Fibroblast of skin of right quadriceps (primary cell): Measurements from ENCODE around the gene CD3G.

ENCODE experiments used
- DNase-seq: peaks from one replicate; pipeline ENCODE4 v3.0.0-alpha.2; 2013

CD3G gene

DNA sequence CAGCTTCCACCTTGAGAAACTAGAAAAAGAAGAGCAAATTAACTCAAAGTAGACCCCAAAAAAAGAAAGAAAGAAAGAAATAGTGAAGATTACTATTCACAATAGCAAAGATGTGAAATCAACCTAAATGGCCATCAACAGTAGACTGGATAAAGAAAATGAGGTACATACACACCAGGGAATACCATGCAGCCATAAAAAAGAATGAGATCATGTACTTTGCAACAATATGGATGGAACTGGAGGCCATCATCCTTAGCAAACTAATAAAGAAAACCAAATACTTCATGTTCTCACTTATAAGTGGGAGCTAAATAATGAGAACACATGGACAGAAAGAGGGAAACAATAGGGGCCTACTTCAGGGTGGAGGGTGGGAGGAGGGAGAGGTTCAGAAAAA lies 15.4 kb upstream of the CD3G start:
- no peak for DNase-seq

DNA sequence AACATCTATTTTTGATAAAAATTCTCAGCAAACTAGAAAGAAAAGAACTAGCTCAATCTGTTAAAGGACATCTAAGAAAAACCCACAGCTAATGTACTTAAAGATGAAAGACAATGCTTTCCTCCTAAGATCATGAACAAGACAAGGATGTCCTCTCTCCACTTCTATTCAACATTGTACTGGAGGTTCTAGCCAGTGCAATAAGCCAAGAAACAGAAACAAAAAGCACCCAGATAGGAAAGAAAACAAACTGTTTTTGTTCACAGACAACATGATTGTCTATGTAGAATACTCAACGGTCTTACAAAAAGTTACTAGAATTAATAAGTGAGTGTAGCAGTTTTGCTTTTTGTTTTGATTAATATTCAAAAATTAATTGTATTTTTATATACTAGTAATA lies 9.4 kb upstream of the CD3G start:
- DNase-seq = no peak

DNA sequence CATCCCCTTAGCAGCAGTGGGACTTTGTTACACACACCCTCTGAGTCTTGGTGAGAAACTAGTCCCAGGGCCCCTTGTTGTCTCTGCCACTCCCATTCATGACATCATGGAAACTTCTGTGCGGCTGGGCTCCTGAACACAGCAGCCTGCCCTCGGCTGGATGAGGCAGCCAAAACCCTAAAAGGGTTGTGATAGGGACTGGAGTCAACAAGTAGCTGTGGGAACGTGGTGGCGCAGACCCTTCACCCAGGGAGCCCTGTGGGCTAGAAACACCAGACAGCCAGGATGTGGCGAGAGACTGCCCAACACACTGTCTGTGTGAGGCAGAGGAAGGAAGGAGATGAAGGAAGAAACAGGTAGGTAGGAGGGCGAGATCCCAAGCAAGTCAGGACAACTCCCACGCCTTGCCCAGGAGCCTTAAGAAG lies 5.5 kb upstream of the CD3G start:
- DNase-seq = no peak

DNA sequence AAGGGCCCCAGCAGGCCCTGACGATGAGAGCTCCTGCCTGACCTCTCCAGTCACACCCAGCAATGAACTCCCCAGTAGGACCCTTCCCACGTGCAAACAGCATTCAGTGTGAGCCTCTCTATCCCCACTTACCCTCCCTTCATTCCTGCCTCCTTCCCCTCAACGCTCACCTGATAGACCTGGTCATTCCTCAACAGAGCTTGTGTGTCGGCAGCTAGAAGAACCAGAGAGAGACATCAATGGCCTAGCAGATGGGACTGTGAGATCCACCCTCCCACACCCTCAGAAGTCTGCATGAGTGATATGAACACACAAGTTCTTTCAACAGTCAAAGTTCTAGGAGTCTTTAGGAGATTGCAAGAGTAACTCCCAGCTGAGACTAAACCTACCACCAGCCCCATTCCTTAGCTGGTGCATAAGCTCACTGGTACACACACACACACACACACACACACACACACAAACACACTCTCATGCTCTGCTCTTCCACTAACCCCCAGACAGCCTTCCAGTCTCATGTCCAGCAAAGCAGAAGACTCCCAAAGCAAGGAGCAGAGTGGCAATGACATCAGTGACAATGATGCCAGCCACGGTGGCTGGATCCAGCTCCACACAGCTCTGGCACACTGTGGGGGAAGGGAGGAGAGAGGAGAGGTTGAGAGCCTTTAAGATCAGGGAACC lies 4.7 kb upstream of the CD3G start:
- no peak for DNase-seq

DNA sequence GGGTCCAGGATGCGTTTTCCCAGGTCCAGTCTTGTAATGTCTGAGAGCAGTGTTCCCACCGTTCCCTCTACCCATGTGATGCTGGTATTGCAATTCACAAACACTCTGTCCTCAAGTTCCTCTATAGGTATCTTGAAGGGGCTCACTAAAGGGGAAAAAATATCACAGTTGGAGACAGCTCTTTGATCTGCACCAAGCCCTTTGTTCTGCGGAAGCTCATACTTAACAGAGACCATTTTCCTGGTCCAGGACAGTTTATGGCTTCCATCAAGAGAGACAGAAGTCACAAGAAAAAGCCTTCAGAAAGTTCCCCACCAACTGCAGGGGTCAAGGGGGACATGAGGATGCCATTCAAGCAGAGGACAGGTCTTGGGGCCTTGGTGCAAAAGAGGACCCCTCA lies 3.7 kb upstream of the CD3G start:
- no peak for DNase-seq

DNA sequence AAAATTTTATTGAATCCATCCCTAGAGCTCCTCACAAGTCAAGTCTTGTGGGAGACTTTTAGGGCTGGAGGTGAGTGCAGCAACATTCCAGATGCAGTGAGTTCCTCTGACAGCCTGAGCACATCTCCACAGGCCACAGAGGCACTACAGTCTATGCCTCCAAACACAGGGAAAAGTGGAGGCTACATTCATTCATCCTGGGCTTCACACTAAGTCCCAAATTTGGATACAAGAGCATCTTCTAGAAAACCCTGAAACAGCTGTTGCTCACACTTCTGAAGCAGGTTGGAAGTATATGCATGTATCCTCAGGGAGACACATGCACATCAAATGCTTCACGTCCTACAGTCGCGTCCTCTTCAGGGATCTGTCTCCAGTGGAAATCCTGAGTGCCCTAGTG lies 2.9 kb upstream of the CD3G start:
- DNase-seq = no peak

DNA sequence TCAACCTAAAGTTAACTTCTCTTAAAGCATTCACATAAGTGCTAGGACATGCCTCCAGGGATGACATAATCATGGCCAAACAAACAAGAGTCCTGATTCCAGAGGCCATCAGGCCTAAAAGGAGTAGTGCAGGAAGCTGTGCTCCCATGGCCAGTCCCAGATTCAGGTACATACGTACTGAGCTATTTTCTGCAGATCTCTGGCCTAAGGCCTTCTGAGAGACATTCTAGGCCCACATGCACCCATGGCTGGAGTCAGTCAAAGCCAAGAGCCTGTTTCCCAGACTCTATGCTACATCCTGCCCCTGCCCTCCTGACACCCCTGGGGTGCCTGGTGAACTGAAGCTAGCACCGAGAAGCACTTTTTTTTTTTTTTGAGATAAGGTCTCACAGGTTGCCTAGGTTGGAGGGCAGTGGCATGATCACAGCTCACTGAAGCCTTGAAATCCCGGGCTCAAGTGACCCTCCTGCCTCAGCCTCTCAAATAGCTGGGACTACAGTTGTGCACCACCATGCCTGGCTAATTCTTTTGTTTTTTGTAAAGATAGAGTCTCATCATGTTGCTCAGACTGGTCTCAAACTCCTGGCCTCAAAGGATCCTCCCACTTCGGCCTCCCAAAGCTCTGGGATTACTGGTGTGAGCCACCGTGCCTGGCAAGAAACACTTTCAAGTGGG lies 2.2 kb upstream of the CD3G start:
- no peak for DNase-seq

DNA sequence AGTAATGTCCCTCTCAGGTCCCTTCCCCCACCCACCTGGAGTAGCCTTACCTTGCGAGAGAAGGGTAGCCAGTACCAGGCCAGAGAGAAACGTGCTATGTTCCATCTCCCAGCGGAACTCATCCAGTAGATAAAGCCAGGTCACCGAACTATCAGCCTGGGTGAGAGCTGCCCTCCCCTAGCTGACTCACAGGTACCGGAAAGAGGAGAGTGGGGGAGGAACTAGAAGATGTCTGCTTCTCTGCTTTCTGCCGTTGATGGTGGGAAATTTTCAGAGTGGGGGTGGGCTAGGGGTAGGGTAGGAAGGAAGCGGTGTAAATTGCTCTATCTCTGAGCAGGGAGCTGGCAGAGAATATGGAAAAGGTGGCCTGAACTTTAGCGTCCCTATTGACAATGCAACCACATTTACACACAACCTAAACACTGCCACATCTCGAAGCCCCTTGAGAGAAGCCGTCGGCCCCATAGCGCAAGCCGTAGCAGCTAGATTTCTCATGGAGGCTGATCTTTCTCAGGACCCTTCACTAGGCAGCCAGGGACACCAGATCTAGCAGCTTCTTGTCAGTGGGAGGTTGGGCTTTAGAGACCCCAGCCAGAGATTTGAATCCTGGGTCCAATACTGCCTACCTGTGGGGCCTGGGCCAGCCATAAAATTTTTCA lies 1.5 kb upstream of the CD3G start, which contains the start of gene CD3D:
Gene CD3D, minus strand, starts transcription at position 203 of the 659 bp plus-strand sequence. Its CDS starts 98 bp downstream, at position 105.
- DNase-seq = no peak

DNA sequence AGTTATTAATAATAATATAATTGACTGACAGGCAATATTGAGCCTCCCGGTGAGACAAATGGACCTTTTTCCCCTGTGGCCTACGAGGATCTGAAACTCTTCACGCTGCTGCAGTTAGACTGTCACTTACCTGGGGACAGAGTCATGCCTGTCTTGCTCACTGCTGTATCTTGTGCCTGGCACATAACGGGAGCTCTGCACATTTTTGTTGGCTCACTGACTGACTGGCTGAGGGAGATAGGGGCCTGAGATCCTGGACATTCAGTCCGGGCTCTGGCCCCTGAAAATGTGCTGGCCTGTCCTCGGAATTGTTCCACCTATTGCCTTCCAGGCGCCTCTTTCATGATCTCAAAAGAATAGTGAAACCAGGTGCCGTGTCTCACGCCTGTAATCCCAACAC lies 896 bp upstream of the CD3G start:
- DNase-seq = no peak

DNA sequence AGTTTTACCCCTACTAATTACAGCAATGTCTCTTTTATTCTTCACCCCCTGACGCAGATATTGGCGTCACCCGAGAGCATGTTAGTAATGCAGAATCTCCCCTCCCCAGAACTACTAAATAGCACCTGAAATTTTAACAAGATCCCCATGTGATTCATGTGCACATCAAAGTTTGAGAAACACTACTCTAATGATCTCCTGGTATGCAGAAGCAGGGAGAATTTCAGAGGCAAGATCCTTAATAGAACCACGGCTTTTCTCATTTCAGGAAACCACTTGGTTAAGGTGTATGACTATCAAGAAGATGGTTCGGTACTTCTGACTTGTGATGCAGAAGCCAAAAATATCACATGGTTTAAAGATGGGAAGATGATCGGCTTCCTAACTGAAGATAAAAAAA lies 5.3 kb downstream of the CD3G start:
- no peak for DNase-seq

DNA sequence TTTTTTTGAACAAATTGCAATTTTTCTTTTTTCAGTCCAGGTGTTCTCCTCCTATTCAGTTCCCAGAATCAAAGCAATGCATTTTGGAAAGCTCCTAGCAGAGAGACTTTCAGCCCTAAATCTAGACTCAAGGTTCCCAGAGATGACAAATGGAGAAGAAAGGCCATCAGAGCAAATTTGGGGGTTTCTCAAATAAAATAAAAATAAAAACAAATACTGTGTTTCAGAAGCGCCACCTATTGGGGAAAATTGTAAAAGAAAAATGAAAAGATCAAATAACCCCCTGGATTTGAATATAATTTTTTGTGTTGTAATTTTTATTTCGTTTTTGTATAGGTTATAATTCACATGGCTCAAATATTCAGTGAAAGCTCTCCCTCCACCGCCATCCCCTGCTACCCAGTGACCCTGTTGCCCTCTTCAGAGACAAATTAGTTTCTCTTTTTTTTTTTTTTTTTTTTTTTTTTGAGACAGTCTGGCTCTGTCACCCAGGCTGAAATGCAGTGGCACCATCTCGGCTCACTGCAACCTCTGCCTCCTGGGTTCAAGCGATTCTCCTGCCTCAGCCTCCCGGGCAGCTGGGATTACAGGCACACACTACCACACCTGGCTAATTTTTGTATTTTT lies 9.1 kb downstream of the CD3G start:
- DNase-seq = peak; percentile 15

DNA sequence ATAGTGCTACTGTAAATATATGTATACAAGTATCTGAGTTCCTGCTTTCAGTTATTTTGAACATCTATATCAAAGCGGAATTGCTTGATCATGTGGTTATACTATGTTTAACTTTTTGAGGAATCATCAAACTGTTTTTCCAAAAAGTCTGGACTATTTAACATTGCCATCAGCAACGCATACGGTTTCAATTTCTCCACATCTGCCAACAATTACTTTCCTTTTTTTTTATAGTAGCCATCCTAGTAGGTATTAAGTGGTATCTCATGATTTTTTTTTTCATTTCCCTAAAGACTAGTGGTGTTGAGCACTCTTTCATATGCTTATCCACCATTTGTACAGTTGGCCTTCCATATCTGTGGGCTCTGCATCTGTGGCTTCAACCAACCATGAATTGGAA lies 13.9 kb downstream of the CD3G start:
- DNase-seq = peak; percentile 8

DNA sequence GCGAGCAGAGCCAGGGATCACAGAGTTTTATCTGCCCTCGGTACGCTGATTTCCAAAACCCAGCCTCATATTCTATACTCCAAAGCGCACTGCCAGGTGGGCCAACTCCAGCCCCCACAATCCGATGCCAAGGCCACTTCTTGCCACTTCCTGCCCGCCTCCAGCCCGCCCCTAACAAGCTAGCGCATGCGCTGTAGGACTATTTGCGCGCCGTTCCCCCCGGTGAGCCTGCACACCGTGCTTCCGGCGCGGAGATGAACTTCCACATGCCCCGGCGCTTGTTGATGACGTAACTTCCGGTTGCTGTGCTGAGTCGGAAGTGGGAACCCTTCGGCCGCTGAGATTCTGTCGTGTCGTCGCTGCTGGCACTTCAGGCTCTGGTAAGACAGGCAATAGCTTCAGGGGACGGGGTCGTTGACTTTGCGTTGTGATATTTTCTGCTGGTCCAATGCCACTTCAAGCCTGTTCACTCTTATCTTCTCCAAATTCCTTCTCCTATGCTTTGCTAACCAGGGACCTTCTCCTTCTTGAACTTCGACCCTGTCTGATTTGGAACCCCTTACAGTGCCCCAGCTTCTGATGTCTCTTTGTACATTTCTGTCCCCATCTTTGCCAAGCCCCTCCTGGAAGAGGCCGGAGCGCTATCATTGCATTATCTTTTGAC lies 15.3 kb downstream of the CD3G start, which contains the start of gene UBE4A:
Gene UBE4A, plus strand, starts transcription at position 306 of the 664 bp plus-strand sequence. CDS start 5,481 bp downstream, outside the sequence.
- DNase-seq = peak; percentile 92

DNA sequence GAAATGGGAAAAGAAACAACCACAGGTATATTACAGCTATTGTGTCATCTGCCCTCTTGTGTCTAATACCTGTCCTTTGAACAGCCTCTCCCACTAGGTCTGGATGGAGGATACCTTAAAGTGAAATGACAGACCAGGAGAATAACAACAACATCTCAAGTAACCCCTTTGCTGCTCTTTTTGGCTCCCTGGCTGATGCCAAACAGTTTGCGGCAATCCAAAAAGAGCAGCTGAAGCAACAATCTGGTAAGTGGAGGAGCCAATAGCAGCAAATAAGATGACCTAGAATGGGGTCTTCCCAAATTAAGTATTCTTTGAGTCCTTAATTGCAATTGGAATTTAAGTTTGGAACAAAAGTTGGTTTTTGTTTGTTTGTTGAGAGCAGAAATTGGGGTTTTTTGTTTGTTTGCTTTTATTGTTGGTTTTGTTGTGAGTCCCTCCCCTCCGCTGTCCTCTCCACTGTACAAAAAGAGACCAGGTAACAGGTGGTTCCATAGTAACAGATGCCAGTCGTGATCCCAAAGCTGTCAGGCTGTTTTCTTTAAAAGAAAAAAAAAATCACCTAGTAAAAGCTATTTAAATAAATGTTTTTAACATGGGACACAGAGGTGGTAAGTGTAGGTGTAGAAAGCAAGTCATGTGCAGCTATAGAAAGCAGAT lies 20.9 kb downstream of the CD3G start:
- no peak for DNase-seq

DNA sequence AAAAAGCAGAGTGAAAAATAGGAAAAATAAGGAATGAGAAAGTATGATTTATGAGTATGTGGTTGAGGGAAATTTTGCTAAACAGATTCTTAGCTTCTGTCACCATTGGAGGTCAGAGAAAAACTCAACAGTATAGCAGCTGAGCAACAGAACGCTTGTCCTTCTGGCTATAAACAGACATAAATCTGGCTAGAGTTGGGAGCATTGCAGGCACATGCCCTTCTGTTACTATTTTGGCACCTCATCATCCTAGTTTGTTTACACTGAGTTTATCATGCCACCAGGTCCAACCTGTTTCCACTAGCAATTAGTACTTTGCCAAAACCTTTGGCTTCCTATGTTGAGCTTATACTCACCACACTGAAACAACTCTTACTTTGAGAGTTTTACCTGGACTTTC lies 22.1 kb downstream of the CD3G start:
- no peak for DNase-seq

DNA sequence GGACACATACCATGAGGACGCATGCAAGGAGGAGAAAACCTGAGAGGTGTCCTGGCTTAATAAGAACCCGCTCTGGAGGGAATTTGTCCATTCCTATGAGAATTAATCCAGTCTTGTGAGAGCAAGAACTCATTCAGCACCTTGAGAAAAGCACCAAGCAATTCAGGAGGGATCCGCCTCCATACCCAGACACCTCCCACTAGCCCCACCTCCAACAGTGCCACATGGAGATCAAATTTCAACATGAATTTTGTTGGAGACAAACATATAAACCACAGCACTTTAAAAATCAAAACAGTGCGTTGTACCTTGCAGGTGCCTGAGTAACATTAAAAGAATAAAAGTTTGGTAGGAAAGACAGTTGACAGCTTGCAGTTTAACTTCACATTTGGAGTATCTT lies 26.6 kb downstream of the CD3G start:
- DNase-seq = no peak

DNA sequence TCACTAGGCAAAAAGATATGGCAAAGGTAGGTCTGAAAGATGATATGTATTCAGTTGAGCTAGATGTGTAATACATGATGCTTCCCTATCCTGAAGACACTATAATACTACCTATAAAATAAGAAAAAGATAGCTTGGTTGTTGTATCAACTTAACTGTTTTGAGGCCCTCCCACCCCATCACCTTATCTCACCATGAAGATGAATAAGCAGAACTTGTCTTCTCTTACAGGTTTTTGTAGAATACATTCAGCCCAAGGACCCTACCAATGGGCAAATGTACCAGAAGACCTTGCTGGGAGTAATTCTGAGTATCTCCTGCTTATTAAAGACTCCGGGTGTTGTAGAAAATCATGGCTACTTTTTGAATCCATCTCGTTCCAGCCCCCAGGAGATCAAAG lies 29.1 kb downstream of the CD3G start:
- no peak for DNase-seq

DNA sequence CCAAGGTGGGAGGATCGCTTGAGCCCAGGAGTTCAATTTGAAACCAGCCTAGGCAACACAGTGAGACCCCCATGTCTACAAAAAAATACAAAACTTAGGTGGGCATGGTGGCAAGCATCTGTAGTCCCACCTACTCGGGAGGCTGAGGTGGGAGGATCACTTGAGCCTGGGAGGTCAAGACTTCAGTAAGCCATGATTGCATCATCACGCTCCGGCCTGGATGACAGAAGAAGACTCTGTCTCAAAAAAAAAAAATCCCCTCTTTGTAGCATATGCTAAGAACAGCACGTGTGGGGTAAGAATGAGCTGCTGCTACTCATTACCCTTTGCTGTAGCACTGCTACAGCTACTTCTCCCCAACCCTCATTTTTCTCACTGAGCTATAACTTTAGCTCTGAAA lies 29.7 kb downstream of the CD3G start:
- DNase-seq = no peak

DNA sequence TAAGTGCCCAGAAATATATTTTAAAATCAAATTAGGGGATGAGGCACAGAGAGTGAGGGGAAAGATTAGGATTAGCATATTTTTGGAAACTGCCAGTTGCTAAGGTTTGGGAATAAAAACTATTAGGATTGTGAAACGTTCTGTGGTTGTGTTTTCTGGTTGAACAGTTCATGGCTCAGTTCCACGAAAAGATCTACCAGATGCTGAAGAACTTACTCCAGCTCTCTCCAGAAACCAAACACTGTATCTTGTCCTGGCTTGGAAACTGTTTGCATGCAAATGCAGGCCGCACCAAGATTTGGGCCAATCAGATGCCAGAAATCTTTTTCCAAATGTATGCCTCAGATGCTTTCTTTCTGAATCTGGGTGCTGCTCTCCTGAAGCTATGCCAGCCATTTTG lies 30.6 kb downstream of the CD3G start:
- no peak for DNase-seq

DNA sequence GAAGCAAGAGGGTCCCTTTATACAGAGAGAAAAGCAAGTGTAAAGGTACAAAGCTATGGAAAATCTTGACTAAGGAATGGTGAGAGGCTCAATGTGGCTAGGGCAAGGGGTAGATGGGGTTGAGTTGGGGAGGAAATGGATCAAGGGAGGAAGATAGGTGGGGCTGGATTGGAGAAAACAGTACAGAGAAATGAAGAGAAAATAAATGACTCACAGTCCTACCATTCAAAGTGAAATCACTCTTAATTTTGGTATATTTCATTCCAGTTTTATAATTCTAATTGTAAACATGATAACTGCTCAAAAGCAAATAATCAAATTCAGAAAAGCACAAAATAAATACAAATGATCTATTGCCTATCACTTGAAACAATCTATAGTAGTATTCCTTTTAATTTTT lies 31.8 kb downstream of the CD3G start:
- no peak for DNase-seq

DNA sequence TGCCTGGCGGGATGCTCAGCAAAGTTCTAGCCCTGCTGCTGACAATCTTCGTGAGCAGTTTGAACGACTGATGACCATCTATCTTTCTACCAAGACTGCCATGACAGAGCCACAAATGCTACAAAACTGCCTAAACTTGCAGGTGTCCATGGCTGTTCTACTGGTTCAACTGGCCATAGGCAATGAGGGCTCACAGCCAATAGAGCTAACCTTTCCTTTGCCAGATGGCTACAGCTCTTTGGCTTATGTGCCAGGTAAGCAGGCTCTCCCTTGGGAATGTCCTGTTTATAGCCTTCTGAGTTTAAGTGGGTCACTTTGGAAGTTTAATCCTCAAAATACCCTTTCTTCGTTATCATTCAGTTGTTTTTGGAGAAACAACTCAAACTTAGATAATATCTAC lies 35.4 kb downstream of the CD3G start:
- no peak for DNase-seq

DNA sequence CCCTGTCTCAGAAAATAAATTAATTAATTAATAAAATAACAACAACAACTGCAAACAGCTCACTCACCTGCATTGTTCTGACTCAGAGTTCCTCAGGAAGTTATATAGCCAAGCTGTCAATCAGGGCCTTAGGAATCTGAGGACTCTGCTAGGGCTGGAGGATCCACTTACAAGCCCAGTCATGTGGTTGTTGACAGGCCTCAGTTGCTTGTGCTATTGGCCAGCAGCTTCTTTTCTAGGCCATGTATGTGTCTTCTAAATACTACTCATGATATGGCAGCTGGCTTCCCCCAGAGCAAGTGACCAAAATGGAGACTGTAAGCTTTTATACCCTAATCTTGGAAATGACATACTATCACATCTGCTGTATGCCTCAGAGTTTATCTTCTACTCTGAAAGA lies 36.4 kb downstream of the CD3G start:
- DNase-seq = no peak

DNA sequence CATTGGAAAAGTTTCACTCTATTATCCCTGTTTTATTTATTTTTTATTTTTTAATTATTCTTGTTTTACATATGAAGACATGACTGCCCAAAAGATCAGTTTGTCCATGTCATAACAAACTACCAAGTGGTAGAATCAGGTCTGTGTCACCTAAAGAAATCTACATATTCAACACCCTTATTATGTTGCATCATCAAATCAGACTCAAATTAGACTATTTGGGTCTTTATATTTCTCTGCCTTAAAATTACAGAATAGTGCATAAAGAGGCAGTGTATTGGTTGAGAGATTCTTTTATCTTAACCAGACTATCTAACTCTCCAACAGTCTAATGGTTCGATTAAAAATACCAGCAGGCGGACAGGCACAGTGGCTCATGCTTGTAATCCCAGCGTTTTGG lies 38.8 kb downstream of the CD3G start:
- DNase-seq = no peak
